ENCODE measurements around the gene MIPOL1. TPM values are rescaled to one million over a fixed set of nuclear protein-coding genes. Genes with fewer than 3 reads are reported as not detected.

MIPOL1 gene
- total and polyA plus RNA-seq, 2 experiments from 2014 or later = 16.6 to 24.8 TPM

DNA sequence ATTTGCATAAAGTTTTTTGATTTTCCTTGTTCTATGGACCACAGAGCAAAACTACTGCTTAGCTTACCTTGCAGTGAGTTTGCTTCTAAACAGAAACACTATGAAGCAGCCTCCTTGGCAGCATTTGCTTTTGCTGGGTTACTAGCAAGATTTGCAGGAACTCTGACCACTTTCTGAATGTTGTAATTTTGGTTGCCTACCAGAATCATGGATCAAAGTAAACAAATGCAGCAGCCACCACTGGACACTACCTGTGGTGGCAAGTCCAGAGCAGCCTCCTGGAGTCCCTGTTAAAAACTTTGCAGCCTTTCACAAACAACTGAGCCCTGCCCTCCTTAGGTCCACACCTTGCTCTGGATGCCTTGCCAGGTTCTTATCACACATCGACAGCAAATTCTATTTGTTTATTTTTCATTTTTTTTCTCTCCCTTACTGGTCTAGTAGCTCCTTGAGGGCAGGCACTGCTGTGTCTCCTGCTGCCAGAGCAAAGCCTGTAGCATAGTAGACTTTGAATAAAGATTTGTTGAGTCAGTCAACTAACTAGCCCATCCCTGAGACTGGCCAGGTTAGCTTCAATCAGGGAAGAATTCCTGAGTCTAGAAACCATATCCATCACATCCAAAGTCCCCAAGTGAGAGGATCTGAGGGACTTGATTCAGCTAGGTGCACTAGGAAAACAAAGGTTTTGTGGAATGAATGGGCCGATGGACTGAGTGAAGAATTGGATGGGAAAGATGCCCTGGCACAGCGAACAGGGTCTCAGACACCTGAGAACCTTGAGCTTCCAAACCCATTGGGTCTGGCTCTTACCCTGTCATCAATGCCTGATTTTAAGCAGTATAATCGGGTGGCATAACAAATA is 403.4 kb downstream of the MIPOL1 start:
- TF ChIP-seq STAT1 (IDR thresholded peaks at IDR 0.05; ENCODE audit: unreplicated experiment) = no peak
- no peak for TF ChIP-seq NANOG (IDR thresholded peaks at IDR 0.05; ENCODE audit: borderline replicate concordance)
- TF ChIP-seq, protein P1, sequence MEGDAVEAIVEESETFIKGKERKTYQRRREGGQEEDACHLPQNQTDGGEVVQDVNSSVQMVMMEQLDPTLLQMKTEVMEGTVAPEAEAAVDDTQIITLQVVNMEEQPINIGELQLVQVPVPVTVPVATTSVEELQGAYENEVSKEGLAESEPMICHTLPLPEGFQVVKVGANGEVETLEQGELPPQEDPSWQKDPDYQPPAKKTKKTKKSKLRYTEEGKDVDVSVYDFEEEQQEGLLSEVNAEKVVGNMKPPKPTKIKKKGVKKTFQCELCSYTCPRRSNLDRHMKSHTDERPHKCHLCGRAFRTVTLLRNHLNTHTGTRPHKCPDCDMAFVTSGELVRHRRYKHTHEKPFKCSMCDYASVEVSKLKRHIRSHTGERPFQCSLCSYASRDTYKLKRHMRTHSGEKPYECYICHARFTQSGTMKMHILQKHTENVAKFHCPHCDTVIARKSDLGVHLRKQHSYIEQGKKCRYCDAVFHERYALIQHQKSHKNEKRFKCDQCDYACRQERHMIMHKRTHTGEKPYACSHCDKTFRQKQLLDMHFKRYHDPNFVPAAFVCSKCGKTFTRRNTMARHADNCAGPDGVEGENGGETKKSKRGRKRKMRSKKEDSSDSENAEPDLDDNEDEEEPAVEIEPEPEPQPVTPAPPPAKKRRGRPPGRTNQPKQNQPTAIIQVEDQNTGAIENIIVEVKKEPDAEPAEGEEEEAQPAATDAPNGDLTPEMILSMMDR (conservative IDR thresholded peaks at IDR 0.05; ENCODE audit: low read depth in 2 of 2) = no peak
- TF ChIP-seq, protein P2, sequence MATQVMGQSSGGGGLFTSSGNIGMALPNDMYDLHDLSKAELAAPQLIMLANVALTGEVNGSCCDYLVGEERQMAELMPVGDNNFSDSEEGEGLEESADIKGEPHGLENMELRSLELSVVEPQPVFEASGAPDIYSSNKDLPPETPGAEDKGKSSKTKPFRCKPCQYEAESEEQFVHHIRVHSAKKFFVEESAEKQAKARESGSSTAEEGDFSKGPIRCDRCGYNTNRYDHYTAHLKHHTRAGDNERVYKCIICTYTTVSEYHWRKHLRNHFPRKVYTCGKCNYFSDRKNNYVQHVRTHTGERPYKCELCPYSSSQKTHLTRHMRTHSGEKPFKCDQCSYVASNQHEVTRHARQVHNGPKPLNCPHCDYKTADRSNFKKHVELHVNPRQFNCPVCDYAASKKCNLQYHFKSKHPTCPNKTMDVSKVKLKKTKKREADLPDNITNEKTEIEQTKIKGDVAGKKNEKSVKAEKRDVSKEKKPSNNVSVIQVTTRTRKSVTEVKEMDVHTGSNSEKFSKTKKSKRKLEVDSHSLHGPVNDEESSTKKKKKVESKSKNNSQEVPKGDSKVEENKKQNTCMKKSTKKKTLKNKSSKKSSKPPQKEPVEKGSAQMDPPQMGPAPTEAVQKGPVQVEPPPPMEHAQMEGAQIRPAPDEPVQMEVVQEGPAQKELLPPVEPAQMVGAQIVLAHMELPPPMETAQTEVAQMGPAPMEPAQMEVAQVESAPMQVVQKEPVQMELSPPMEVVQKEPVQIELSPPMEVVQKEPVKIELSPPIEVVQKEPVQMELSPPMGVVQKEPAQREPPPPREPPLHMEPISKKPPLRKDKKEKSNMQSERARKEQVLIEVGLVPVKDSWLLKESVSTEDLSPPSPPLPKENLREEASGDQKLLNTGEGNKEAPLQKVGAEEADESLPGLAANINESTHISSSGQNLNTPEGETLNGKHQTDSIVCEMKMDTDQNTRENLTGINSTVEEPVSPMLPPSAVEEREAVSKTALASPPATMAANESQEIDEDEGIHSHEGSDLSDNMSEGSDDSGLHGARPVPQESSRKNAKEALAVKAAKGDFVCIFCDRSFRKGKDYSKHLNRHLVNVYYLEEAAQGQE (IDR thresholded peaks at IDR 0.05; ENCODE audit: unreplicated experiment) = no peak
- TF ChIP-seq, protein P3, sequence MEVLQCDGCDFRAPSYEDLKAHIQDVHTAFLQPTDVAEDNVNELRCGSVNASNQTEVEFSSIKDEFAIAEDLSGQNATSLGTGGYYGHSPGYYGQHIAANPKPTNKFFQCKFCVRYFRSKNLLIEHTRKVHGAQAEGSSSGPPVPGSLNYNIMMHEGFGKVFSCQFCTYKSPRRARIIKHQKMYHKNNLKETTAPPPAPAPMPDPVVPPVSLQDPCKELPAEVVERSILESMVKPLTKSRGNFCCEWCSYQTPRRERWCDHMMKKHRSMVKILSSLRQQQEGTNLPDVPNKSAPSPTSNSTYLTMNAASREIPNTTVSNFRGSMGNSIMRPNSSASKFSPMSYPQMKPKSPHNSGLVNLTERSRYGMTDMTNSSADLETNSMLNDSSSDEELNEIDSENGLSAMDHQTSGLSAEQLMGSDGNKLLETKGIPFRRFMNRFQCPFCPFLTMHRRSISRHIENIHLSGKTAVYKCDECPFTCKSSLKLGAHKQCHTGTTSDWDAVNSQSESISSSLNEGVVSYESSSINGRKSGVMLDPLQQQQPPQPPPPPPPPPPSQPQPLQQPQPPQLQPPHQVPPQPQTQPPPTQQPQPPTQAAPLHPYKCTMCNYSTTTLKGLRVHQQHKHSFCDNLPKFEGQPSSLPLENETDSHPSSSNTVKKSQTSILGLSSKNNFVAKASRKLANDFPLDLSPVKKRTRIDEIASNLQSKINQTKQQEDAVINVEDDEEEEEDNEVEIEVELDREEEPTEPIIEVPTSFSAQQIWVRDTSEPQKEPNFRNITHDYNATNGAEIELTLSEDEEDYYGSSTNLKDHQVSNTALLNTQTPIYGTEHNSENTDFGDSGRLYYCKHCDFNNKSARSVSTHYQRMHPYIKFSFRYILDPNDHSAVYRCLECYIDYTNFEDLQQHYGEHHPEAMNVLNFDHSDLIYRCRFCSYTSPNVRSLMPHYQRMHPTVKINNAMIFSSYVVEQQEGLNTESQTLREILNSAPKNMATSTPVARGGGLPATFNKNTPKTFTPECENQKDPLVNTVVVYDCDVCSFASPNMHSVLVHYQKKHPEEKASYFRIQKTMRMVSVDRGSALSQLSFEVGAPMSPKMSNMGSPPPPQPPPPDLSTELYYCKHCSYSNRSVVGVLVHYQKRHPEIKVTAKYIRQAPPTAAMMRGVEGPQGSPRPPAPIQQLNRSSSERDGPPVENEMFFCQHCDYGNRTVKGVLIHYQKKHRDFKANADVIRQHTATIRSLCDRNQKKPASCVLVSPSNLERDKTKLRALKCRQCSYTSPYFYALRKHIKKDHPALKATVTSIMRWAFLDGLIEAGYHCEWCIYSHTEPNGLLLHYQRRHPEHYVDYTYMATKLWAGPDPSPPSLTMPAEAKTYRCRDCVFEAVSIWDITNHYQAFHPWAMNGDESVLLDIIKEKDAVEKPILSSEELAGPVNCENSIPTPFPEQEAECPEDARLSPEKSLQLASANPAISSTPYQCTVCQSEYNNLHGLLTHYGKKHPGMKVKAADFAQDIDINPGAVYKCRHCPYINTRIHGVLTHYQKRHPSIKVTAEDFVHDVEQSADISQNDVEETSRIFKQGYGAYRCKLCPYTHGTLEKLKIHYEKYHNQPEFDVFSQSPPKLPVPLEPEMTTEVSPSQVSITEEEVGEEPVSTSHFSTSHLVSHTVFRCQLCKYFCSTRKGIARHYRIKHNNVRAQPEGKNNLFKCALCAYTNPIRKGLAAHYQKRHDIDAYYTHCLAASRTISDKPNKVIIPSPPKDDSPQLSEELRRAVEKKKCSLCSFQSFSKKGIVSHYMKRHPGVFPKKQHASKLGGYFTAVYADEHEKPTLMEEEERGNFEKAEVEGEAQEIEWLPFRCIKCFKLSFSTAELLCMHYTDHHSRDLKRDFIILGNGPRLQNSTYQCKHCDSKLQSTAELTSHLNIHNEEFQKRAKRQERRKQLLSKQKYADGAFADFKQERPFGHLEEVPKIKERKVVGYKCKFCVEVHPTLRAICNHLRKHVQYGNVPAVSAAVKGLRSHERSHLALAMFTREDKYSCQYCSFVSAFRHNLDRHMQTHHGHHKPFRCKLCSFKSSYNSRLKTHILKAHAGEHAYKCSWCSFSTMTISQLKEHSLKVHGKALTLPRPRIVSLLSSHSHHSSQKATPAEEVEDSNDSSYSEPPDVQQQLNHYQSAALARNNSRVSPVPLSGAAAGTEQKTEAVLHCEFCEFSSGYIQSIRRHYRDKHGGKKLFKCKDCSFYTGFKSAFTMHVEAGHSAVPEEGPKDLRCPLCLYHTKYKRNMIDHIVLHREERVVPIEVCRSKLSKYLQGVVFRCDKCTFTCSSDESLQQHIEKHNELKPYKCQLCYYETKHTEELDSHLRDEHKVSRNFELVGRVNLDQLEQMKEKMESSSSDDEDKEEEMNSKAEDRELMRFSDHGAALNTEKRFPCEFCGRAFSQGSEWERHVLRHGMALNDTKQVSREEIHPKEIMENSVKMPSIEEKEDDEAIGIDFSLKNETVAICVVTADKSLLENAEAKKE (CRISPR knock-in tag; IDR thresholded peaks at IDR 0.05) = no peak
- Histone ChIP-seq H2AFZ (no peak overlapping the region), H3F3A (replicated peaks; ENCODE audit: low read depth) (peaks cover 31% of the 10 kb centered on the region), H3K27me3 (ENCODE audit: insufficient read depth) (peaks cover 100% of the 10 kb centered on the region), H3K27ac (ENCODE audit: low read depth) (no peak overlapping the region), H3K4me3 (no peak overlapping the region), H3K9me2 (ENCODE audit: insufficient read depth) (no peaks in the 10 kb centered on the region), H3K4me1 (ENCODE audit: insufficient read depth) (peaks cover 39% of the 10 kb centered on the region), H3K4me2 (peak overlapping the region; percentile 77; the same call in 1 of the 2 replicates), H3K36me3 (ENCODE audit: insufficient read depth) (no peaks in the 10 kb centered on the region), H3K79me2 (replicated peaks; ENCODE audit: insufficient read depth) (no peaks in the 10 kb centered on the region), H4K20me1 (replicated peaks; ENCODE audit: insufficient read depth) (peaks cover 30% of the 10 kb centered on the region)
- Mint-ChIP-seq H3K27ac (no peak overlapping the region), H3K4me3 (no peak overlapping the region; the same call in 2 of the 3 replicates), H3K36me3 (ENCODE audit: low read depth) (no peaks in the 10 kb centered on the region; the same call in 2 of the 3 replicates), H3K9me3 (0 out of 3 replicates have a peak, but pooled peaks cover 3% of the 10 kb centered on the region), H3K27me3 (ENCODE audit: insufficient read depth, low read depth, poor library complexity) (peaks cover 94% of the 10 kb centered on the region), H3K4me1 (peaks cover 33% of the 10 kb centered on the region)
- ATAC-seq (no peak), DNase-seq (ENCODE audit: low spot score) (no peak)

All from GM23338 (cell line).